ENCODE measurements around the gene SAFB.

Gene SAFB

DNA sequence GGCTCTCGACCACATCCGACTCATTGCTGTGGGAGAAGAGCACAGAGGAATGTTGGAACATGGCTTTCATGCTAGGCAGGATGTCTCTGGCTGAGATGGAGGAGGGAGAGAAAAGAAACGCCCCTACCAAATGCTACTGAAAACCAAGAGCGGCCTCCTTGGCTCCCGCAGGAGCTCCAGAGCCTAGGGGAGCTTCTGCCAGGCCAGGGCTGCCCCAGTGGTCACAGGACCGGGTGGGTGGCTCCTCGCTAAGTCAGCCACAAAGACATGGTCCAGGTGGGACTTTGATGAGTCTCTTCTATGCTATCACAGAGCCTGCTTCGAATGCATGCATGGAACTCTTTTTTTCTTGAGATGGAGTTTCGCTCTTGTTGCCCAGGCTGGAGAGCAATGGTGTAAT lies 90.3 kb downstream of the SAFB start:
- DNase-seq (ENCODE audit: low spot score) = no peak

DNA sequence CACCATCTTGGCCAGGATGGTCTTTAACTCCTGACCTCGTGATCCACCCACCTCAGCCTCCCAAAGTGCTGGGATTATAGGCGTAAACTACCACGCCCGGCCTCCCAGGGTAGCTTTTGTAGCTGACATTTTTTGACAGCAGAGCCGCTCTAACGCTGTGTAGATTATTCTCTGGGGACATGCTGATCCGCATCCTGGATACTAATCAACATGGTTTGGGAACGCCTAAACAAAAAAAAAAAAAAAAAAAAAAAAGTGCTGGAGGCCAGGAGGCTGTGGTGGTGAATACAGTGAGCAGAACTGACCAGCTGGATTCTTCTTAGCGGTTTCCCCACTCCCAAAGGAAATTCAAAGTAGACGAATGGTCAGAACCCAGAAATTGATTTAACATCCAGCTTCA lies 91.9 kb downstream of the SAFB start:
- TF ChIP-seq, protein P1, sequence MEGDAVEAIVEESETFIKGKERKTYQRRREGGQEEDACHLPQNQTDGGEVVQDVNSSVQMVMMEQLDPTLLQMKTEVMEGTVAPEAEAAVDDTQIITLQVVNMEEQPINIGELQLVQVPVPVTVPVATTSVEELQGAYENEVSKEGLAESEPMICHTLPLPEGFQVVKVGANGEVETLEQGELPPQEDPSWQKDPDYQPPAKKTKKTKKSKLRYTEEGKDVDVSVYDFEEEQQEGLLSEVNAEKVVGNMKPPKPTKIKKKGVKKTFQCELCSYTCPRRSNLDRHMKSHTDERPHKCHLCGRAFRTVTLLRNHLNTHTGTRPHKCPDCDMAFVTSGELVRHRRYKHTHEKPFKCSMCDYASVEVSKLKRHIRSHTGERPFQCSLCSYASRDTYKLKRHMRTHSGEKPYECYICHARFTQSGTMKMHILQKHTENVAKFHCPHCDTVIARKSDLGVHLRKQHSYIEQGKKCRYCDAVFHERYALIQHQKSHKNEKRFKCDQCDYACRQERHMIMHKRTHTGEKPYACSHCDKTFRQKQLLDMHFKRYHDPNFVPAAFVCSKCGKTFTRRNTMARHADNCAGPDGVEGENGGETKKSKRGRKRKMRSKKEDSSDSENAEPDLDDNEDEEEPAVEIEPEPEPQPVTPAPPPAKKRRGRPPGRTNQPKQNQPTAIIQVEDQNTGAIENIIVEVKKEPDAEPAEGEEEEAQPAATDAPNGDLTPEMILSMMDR (IDR thresholded peaks at IDR 0.05; ENCODE audit: extremely low read depth, missing control alignments) = no peak
- DNase-seq (ENCODE audit: low spot score) = no peak

More for the DNA sequence above, 90.3 kb downstream of the SAFB start:
- TF ChIP-seq, protein P1 (IDR thresholded peaks at IDR 0.05; ENCODE audit: extremely low read depth, missing control alignments) = no peak

DNA sequence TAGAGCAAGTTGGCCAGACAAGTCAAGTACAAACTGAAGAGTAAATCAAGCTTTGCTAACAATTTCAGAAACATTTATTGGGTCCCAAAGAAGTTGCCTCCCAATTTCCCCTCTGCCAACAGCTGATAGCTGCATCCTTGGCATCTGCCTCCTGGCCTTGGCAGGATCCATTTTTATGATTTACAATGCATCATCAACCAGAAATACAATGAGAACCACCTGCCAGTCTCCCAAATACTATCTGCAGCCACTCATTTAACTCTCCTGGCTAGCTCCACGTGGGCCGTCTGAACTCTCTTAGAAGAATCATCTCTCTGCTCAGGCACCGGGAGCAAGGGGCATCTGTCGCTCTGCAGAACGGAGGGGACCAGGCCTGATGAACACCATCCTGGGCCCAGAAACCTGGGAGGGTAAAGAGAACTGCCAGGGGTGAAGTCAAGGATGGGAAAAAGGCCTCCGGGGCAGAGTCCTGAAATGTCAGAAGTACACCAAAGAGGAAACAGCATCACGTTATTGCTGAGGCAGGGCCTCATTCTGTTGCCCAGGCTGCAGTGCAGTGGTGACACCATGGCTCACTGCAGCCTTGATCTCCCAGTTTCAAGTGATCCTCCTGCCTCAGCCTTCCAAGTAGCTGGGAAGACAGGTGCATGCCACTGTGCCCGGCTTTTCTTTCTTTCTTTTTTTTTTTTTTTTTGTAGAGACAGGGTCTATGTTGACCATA lies 94.5 kb downstream of the SAFB start:
- TF ChIP-seq, protein P1 (IDR thresholded peaks at IDR 0.05; ENCODE audit: extremely low read depth, missing control alignments) = no peak
- no peak for DNase-seq (ENCODE audit: low spot score)
